Measurements from ENCODE around the gene OR5M3. TPM values are rescaled to one million over a fixed set of nuclear protein-coding genes. Genes with fewer than 3 reads are reported as not detected.

Gene OR5M3
- total RNA-seq, 1 experiment from 2014 or later, result not detected

GRCh38 chr11:56509439-56509838, 36.3 kb upstream of the OR5M3 start:
- Histone ChIP-seq H3K36me3 (ENCODE audit: control insufficient read depth in 1 of 2, insufficient read depth in 2 of 2, low read length in 2 of 2) (no peaks in the 10 kb centered on the region), H3K9ac (ENCODE audit: low read length) (no peak overlapping the region), H3K9me3 (ENCODE audit: control insufficient read depth in 1 of 2, insufficient read depth in 1 of 2, low read depth in 1 of 2, low read length in 2 of 2) (peaks cover 5 to 7% of the 10 kb centered on the region in 2 experiments; a peak in 2 of 4 replicates), H4K20me1 (ENCODE audit: insufficient read depth) (no peaks in the 10 kb centered on the region), H2AFZ (ENCODE audit: low read depth, low read length, poor library complexity, severe bottlenecking) (no peak overlapping the region), H3K4me1 (ENCODE audit: control insufficient read depth in 1 of 2, insufficient read depth in 2 of 2, low read length in 2 of 2) (no peaks in the 10 kb centered on the region), H3K4me2 (ENCODE audit: low read length) (no peak overlapping the region), H3K27ac (ENCODE audit: low read depth, low read length) (no peak overlapping the region), H3K4me3 (replicated peaks in 1 of 2; ENCODE audit: low read depth in 1 of 2, low read length in 2 of 2) (no peak overlapping the region), H3K27me3 (ENCODE audit: insufficient read depth, low read length) (no peaks in the 10 kb centered on the region), H3K79me2 (ENCODE audit: insufficient read depth, low read length) (no peaks in the 10 kb centered on the region), H3K9me2 (ENCODE audit: insufficient read depth) (no peaks in the 10 kb centered on the region)
- POLR2A ChIA-PET, result no interaction called here
- intact Hi-C loops (cut with micrococcal nuclease), result no loop called here
- CTCF ChIA-PET, result no interaction called here
- TF ChIP-seq FOSL1 (IDR thresholded peaks at IDR 0.05; ENCODE audit: low read depth) (no peak), MAX (IDR thresholded peaks at IDR 0.05) (no peak), ZFX (IDR thresholded peaks at IDR 0.05) (no peak), ATF3 (IDR thresholded peaks at IDR 0.05) (no peak), EZH2phosphoT487 (IDR thresholded peaks at IDR 0.05; ENCODE audit: borderline replicate concordance) (no peak), CBX3 (IDR thresholded peaks at IDR 0.05; ENCODE audit: low read depth) (no peak), POLR2A (IDR thresholded peaks at IDR 0.05; ENCODE audit: borderline replicate concordance, extremely low read depth, insufficient read depth, insufficient read length) (no peak), JUND (IDR thresholded peaks at IDR 0.05) (no peak), ZNF274 (IDR thresholded peaks at IDR 0.05; ENCODE audit: low read depth, low read length) (no peak), CEBPB (IDR thresholded peaks at IDR 0.05; ENCODE audit: low read depth) (no peak)
- no peak for DNase-seq (ENCODE audit: low read depth, low spot score)
- RAD21 ChIA-PET (ENCODE audit: low non-redundant PET in 1 of 2, low total read pairs in 2 of 2, uncharacterized antibody in 2 of 2, unreplicated experiment in 2 of 2), result no interaction called here
- ATAC-seq, result no peak
- no TSS peak for BruUV-seq (replicated peaks)

GRCh38 chr11:56497010-56497409, 23.9 kb upstream of the OR5M3 start:
- Histone ChIP-seq H3K27me3 (ENCODE audit: insufficient read depth, low read length) (no peaks in the 10 kb centered on the region), H3K9me3 (ENCODE audit: control insufficient read depth in 1 of 2, insufficient read depth in 1 of 2, low read depth in 1 of 2, low read length in 2 of 2) (peaks cover 4 to 9% of the 10 kb centered on the region in 2 experiments; a peak in 2 of 4 replicates), H3K4me2 (ENCODE audit: low read length) (no peak overlapping the region), H2AFZ (ENCODE audit: low read depth, low read length, poor library complexity, severe bottlenecking) (no peak overlapping the region), H3K4me1 (ENCODE audit: control insufficient read depth in 1 of 2, insufficient read depth in 2 of 2, low read length in 2 of 2) (no peaks in the 10 kb centered on the region), H4K20me1 (ENCODE audit: insufficient read depth) (no peaks in the 10 kb centered on the region), H3K27ac (ENCODE audit: low read depth, low read length) (no peak overlapping the region), H3K79me2 (ENCODE audit: insufficient read depth, low read length) (no peaks in the 10 kb centered on the region), H3K4me3 (replicated peaks in 1 of 2; ENCODE audit: low read depth in 1 of 2, low read length in 2 of 2) (no peak overlapping the region), H3K36me3 (ENCODE audit: control insufficient read depth in 1 of 2, insufficient read depth in 2 of 2, low read length in 2 of 2) (no peaks in the 10 kb centered on the region), H3K9ac (ENCODE audit: low read length) (no peak overlapping the region), H3K9me2 (ENCODE audit: insufficient read depth) (no peaks in the 10 kb centered on the region)
- intact Hi-C loops (cut with micrococcal nuclease), result no loop called here
- ATAC-seq (no peak), DNase-seq (ENCODE audit: low read depth, low spot score) (no peak)
- ChIA-PET RAD21 (ENCODE audit: low non-redundant PET in 1 of 2, low total read pairs in 2 of 2, uncharacterized antibody in 2 of 2, unreplicated experiment in 2 of 2) (no interaction called here), POLR2A (no interaction called here), CTCF (no interaction called here)
- no TSS peak for BruUV-seq (replicated peaks)
- TF ChIP-seq EZH2phosphoT487 (IDR thresholded peaks at IDR 0.05; ENCODE audit: borderline replicate concordance), result no peak
- no peak for TF ChIP-seq SRF (IDR thresholded peaks at IDR 0.05; ENCODE audit: low read depth)

All from HCT116 (cell line).